K562 (cell line): ENCODE measurements around the gene LYPD3. TPM values are rescaled to one million over a fixed set of nuclear protein-coding genes. Genes with fewer than 3 reads are reported as not detected.

Source experiments
- CBX1 ChIP-seq: sonication (generic); IDR thresholded peaks from 2 replicates; pipeline ENCODE4 v1.6.1; 2016; ENCODE audit warnings: antibody characterized with exemption, low read depth, mild to moderate bottlenecking
- CREB1 ChIP-seq, 2 experiments: sonication (generic) in 1 of 2; formaldehyde crosslinking in 1 of 2; IDR thresholded peaks; 2 replicates each; pipeline versions ENCODE4 v1.6.1 to v1.8.0; 2012 to 2022; ENCODE audit warnings: inconsistent platforms in 1 of 2, mild to moderate bottlenecking in 1 of 2, missing genetic modification reagents in 1 of 2, moderate library complexity in 1 of 2
- FOXA3 ChIP-seq, 2 experiments: fragments of 450-650 bp in 1 of 2; sonication (generic) in 1 of 2; formaldehyde crosslinking; IDR thresholded peaks in 1 of 2; conservative IDR thresholded peaks in 1 of 2; 2 replicates each; pipeline versions ENCODE4 v1.4.0 to v1.8.0; 2020 to 2022; ENCODE audit warnings: mild to moderate bottlenecking in 2 of 2, missing genetic modification reagents in 1 of 2
- FOXK2 ChIP-seq, 2 experiments: fragments of 450-650 bp; IDR thresholded peaks in 1 of 2; conservative IDR thresholded peaks in 1 of 2; 2 replicates each; pipeline ENCODE4 v1.6.1; 2016; ENCODE audit warnings: low read depth in 2 of 2, mild to moderate bottlenecking in 1 of 2
- GTF2A2 ChIP-seq: IDR thresholded peaks from 2 replicates; pipeline ENCODE4 v1.6.1; 2016; ENCODE audit warnings: mild to moderate bottlenecking, missing genetic modification characterization, missing compliant biosample characterization
- HMGN3 ChIP-seq: IDR thresholded peaks from 2 replicates; pipeline ENCODE4 v1.6.1; 2011; ENCODE audit warnings: borderline replicate concordance, low read depth, mild to moderate bottlenecking, mixed read lengths, low read length; ENCODE audit not compliant: insufficient read length; ENCODE audit errors: extremely low read depth
- NR2C2 ChIP-seq, 2 experiments: fragments of 200-800 bp in 1 of 2; sonication (Bioruptor generic) in 1 of 2; sonication (generic) in 1 of 2; formaldehyde crosslinking in 1 of 2; IDR thresholded peaks; 2 replicates each; pipeline versions ENCODE4 v1.6.1 to v1.8.0; 2016 to 2022; ENCODE audit warnings: mild to moderate bottlenecking in 1 of 2, missing compliant biosample characterization in 1 of 2, missing genetic modification characterization in 1 of 2, missing genetic modification reagents in 1 of 2
- PHB2 ChIP-seq: fragments of 450-650 bp; IDR thresholded peaks from 2 replicates; pipeline ENCODE4 v1.6.1; 2017; ENCODE audit warnings: low read depth
- POLR2B ChIP-seq: fragments of 450-650 bp; IDR thresholded peaks from 2 replicates; pipeline ENCODE4 v1.6.1; 2018; ENCODE audit warnings: low read depth; ENCODE audit not compliant: partially characterized antibody
- SMAD1 ChIP-seq: fragments of 150-350 bp; IDR thresholded peaks from 2 replicates; pipeline ENCODE4 v1.6.1; 2014; ENCODE audit warnings: low read length, low read depth; ENCODE audit not compliant: partially characterized antibody
- ZNF165 ChIP-seq: fragments of 250-450 bp; sonication (Bioruptor Pico); IDR thresholded peaks from 2 replicates; pipeline ENCODE4 v1.4.0; 2020; ENCODE audit warnings: borderline replicate concordance
- polyA plus RNA-seq, 8 experiments: library from polyadenylated mRNA; depleted of rRNA in 4 of 8; stranded (reverse) in 5 of 8; unstranded in 3 of 8; fragments of >200 nt; fragmentation: Nextera tagmentation in 2 of 8; fragmentation: Illumina TruSeq in 1 of 8; extraction: Ambion mirVana in 2 of 8; extraction: Trizol in 1 of 8; gene quantifications; 2 replicates each; pipeline versions ENCODE4 v1.2.1 to v1.2.3, GENCODE V29; 2011 to 2014; ENCODE audit warnings: inconsistent platforms in 1 of 8, missing spikeins in 1 of 8
- total RNA-seq, 7 experiments: library from RNA; depleted of rRNA in 6 of 7; stranded (reverse); fragments of >200 nt in 6 of 7; fragmentation: Illumina TruSeq in 2 of 7; extraction: Trizol in 2 of 7; gene quantifications; 2 replicates each; pipeline versions ENCODE4 v1.2.1 to v1.2.3, GENCODE V29; 2011 to 2021; ENCODE audit warnings: low replicate concordance in 1 of 7
- TF ChIP-seq, protein P1 (sequence below): fragments of 450-650 bp; IDR thresholded peaks from 2 replicates; pipeline ENCODE4 v1.6.1; 2016
- TF ChIP-seq, protein P2 (sequence below): fragments of 250-450 bp; sonication (Bioruptor Pico); IDR thresholded peaks from 2 replicates; pipeline ENCODE4 v1.8.0; 2022; ENCODE audit warnings: inconsistent platforms, mild to moderate bottlenecking, moderate library complexity, borderline replicate concordance
- TF ChIP-seq, protein P3 (sequence below), 2 experiments: fragments of 150-350 bp in 1 of 2; IDR thresholded peaks; 2 replicates each; pipeline ENCODE4 v1.6.1; 2012 to 2016; ENCODE audit warnings: low read depth in 2 of 2, low read length in 2 of 2, mild to moderate bottlenecking in 1 of 2, moderate library complexity in 1 of 2

The LYPD3 gene
- total and polyA plus RNA-seq, 9 of the 15 experiments (the other 6 are each of a cell fraction or from before 2014, with no cell fraction given) = 0.04 to 0.33 (median 0.20) TPM; not detected in 1

DNA sequence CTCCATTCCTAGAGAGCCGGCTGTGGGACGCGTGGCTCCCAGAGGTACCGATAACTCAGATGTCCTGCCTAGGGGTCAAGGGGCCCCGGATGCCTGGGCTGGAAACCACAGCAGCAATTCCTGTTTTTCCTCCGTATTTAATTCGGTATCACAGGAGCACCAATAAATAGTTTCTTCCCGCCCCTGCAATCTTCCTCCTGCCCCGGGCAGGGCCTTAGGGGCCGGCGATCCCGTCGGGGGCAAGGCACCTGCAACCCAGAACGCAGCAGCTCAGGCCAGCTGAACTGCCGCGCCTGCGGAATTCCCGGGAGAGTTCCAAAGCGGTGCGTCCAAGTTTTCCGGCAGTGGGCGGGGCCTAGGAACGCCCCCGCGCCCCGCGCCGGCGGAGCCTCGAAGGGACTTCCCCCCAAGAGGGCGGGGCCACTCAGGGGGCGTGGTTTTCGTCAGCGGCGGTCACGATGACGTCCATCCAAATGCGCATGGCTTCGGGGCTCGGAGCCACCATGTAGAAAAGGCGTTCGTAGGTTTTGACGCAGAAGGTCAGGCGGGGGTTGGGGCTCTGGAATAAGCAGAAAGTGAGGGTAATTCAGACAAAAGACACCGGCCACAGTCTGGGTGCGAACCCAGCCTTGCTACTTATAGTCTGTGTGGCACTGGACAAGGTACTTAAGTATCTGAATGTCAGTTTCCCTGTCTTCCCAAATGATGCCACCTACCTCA lies 9.7 kb upstream of the LYPD3 start (continued):
- no peak for TF ChIP-seq SMAD1
- TF ChIP-seq HMGN3 = peak; percentile 74
- TF ChIP-seq, protein P1, sequence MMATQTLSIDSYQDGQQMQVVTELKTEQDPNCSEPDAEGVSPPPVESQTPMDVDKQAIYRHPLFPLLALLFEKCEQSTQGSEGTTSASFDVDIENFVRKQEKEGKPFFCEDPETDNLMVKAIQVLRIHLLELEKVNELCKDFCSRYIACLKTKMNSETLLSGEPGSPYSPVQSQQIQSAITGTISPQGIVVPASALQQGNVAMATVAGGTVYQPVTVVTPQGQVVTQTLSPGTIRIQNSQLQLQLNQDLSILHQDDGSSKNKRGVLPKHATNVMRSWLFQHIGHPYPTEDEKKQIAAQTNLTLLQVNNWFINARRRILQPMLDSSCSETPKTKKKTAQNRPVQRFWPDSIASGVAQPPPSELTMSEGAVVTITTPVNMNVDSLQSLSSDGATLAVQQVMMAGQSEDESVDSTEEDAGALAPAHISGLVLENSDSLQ = peak; percentile 95
- no peak for TF ChIP-seq ZNF165
- no peak for TF ChIP-seq FOXA3 (CRISPR knock-in tag; conservative IDR thresholded peaks at IDR 0.05 in 1 of 2, IDR thresholded peaks at IDR 0.05 in 1 of 2)
- TF ChIP-seq, protein P2, sequence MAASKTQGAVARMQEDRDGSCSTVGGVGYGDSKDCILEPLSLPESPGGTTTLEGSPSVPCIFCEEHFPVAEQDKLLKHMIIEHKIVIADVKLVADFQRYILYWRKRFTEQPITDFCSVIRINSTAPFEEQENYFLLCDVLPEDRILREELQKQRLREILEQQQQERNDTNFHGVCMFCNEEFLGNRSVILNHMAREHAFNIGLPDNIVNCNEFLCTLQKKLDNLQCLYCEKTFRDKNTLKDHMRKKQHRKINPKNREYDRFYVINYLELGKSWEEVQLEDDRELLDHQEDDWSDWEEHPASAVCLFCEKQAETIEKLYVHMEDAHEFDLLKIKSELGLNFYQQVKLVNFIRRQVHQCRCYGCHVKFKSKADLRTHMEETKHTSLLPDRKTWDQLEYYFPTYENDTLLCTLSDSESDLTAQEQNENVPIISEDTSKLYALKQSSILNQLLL (CRISPR knock-in tag) = no peak
- peak; percentile 62 for TF ChIP-seq POLR2B
- TF ChIP-seq FOXK2 (conservative IDR thresholded peaks at IDR 0.05 in 1 of 2, IDR thresholded peaks at IDR 0.05 in 1 of 2; ENCODE audit: low read depth in 2 of 2) = no peak
- TF ChIP-seq, protein P3, sequence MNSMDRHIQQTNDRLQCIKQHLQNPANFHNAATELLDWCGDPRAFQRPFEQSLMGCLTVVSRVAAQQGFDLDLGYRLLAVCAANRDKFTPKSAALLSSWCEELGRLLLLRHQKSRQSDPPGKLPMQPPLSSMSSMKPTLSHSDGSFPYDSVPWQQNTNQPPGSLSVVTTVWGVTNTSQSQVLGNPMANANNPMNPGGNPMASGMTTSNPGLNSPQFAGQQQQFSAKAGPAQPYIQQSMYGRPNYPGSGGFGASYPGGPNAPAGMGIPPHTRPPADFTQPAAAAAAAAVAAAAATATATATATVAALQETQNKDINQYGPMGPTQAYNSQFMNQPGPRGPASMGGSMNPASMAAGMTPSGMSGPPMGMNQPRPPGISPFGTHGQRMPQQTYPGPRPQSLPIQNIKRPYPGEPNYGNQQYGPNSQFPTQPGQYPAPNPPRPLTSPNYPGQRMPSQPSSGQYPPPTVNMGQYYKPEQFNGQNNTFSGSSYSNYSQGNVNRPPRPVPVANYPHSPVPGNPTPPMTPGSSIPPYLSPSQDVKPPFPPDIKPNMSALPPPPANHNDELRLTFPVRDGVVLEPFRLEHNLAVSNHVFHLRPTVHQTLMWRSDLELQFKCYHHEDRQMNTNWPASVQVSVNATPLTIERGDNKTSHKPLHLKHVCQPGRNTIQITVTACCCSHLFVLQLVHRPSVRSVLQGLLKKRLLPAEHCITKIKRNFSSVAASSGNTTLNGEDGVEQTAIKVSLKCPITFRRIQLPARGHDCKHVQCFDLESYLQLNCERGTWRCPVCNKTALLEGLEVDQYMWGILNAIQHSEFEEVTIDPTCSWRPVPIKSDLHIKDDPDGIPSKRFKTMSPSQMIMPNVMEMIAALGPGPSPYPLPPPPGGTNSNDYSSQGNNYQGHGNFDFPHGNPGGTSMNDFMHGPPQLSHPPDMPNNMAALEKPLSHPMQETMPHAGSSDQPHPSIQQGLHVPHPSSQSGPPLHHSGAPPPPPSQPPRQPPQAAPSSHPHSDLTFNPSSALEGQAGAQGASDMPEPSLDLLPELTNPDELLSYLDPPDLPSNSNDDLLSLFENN (IDR thresholded peaks at IDR 0.05; ENCODE audit: low read depth in 2 of 2, low read length in 2 of 2) = 0 out of 4 replicates have a peak, but pooled peaks of 1 of the 2 experiments have one; percentile 5
- TF ChIP-seq CBX1 = no peak
- peak; percentile 96 for TF ChIP-seq CREB1 (IDR thresholded peaks at IDR 0.05)
- TF ChIP-seq CREB1 (CRISPR knock-in tag; IDR thresholded peaks at IDR 0.05) = peak; percentile 89
- TF ChIP-seq NR2C2 (CRISPR knock-in tag; IDR thresholded peaks at IDR 0.05) = no peak
- peak; percentile 69 for TF ChIP-seq NR2C2 (tag; IDR thresholded peaks at IDR 0.05)
- no peak for TF ChIP-seq PHB2
- TF ChIP-seq GTF2A2 (tag) = no peak
